ENCODE data around the gene PELI1. TPM values are rescaled to one million over a fixed set of nuclear protein-coding genes. Genes with fewer than 3 reads are reported as not detected.

The PELI1 gene, protein sequence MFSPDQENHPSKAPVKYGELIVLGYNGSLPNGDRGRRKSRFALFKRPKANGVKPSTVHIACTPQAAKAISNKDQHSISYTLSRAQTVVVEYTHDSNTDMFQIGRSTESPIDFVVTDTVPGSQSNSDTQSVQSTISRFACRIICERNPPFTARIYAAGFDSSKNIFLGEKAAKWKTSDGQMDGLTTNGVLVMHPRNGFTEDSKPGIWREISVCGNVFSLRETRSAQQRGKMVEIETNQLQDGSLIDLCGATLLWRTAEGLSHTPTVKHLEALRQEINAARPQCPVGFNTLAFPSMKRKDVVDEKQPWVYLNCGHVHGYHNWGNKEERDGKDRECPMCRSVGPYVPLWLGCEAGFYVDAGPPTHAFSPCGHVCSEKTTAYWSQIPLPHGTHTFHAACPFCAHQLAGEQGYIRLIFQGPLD
- total RNA-seq, result 68.4 and 72.4 TPM in 2 replicates
- long read RNA-seq, transcript PELI1-204 (3 exons, 602 nt), result minor isoform, 10 of 159 reads
- long read RNA-seq, transcript PELI1-201 (7 exons, 3,750 nt), result major isoform, 109 of 159 reads
- long read RNA-seq, partial matches to known transcripts, result 27 of 159 reads
- long read RNA-seq, other reads (novel, unspliced or antisense), result 13 of 159 reads

DNA sequence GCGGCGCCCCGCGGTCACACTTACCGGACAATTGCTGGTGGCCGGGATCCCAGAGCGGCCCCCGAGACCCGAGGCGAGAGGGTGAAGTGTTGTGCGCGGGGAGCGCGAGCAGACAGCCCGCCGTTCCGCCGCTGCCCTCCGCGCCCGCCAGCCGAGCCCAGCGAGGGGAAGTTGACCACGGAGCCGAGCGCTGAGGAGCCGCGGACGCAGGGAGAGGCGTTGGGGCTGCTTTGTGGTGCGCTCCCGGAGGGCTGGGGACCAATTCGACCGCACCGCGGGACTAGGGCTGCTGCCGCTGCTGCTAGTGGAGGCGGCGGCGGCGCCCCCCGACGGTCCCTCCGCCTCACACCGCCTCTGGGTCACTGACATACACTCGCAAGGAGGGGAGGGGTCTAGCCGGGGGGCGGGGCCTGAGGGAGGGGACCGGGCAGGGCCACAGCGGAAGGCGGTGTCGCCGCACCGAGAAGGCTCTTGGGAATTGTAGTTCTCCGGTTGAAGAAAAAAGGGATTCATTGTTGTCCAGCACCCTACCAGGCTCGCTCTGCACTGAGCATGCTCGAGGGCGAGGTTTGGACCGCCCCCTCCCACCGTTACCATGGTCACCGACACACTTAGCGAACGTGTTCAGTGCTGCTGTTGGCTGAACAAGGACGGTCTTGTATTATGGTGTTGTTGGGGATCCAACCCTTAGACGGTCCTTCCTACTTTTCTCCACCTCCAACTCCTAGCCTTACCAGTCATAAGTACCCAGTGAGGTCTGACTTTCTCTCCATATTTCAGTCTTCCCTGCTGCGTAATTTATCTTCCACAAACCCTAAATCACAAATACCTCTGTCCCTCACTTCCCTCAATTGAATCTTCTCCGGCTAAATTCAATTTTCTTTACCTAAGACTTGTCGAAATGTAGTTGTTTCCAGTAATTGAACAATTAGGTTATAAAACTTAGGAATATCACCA lies at the start of gene PELI1:
Gene PELI1 (minus strand): TSS at position 364 of the 957 bp plus-strand sequence. CDS start 36,110 bp downstream, outside the sequence.
- Mint-ChIP-seq H3K36me3 (ENCODE audit: insufficient read depth) (no peaks in the 10 kb centered on the region), H3K27ac (peak within 1 kb of the TSS; percentile 95), H3K4me1 (ENCODE audit: low read depth) (peaks cover 26% of the 10 kb centered on the region), H3K27me3 (no peaks in the 10 kb centered on the region), H3K4me3 (ENCODE audit: low read depth) (peak within 1 kb of the TSS; percentile 89), H3K9me3 (ENCODE audit: low read depth) (no peaks in the 10 kb centered on the region)
- TF ChIP-seq, protein P1, sequence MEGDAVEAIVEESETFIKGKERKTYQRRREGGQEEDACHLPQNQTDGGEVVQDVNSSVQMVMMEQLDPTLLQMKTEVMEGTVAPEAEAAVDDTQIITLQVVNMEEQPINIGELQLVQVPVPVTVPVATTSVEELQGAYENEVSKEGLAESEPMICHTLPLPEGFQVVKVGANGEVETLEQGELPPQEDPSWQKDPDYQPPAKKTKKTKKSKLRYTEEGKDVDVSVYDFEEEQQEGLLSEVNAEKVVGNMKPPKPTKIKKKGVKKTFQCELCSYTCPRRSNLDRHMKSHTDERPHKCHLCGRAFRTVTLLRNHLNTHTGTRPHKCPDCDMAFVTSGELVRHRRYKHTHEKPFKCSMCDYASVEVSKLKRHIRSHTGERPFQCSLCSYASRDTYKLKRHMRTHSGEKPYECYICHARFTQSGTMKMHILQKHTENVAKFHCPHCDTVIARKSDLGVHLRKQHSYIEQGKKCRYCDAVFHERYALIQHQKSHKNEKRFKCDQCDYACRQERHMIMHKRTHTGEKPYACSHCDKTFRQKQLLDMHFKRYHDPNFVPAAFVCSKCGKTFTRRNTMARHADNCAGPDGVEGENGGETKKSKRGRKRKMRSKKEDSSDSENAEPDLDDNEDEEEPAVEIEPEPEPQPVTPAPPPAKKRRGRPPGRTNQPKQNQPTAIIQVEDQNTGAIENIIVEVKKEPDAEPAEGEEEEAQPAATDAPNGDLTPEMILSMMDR (IDR thresholded peaks at IDR 0.05; ENCODE audit: unreplicated experiment), result no peak
- peak; percentile 92 for DNase-seq (ENCODE audit: low spot score, unreplicated experiment)

DNA sequence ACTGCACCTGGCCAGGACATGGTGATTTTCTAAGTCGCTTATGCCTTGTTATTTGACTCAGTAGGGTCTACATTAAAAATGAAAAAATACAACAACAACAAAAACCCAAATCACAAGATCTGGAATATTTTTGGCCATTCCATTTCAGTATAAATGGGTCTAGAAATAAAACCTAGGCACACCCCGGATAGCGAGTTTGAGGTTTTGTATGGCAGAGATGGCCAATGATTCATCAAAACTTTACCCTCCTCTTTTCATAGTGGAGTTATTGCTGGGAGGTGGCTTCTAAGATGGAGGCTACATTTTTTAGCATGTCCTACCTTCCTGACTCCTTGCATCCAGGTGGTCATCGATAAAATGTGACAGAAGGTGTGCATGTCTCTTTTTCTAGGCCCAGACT lies 49.3 kb upstream of the PELI1 start:
- H3K36me3 Mint-ChIP-seq (ENCODE audit: insufficient read depth), result no peaks in the 10 kb centered on the region
- H3K27me3 Mint-ChIP-seq, result no peaks in the 10 kb centered on the region
- H3K27ac Mint-ChIP-seq, result no peak overlapping the region
- H3K4me3 Mint-ChIP-seq (ENCODE audit: low read depth), result no peak overlapping the region
- H3K9me3 Mint-ChIP-seq (ENCODE audit: low read depth), result no peaks in the 10 kb centered on the region
- TF ChIP-seq, protein P1 (IDR thresholded peaks at IDR 0.05; ENCODE audit: unreplicated experiment), result no peak
- no peak for DNase-seq (ENCODE audit: low spot score, unreplicated experiment)
- H3K4me1 Mint-ChIP-seq (ENCODE audit: low read depth), result peaks cover 39% of the 10 kb centered on the region

GRCh38 chr2:64192664-64193105 lies 48.5 kb upstream of the PELI1 start:
- TF ChIP-seq, protein P1 (IDR thresholded peaks at IDR 0.05; ENCODE audit: unreplicated experiment), result no peak
- no peak overlapping the region for H3K27ac Mint-ChIP-seq
- H3K27me3 Mint-ChIP-seq, result no peaks in the 10 kb centered on the region
- H3K4me1 Mint-ChIP-seq (ENCODE audit: low read depth), result peaks cover 41% of the 10 kb centered on the region
- H3K9me3 Mint-ChIP-seq (ENCODE audit: low read depth), result no peaks in the 10 kb centered on the region
- no peak overlapping the region for H3K4me3 Mint-ChIP-seq (ENCODE audit: low read depth)
- no peaks in the 10 kb centered on the region for H3K36me3 Mint-ChIP-seq (ENCODE audit: insufficient read depth)
- no peak for DNase-seq (ENCODE audit: low spot score, unreplicated experiment)

DNA sequence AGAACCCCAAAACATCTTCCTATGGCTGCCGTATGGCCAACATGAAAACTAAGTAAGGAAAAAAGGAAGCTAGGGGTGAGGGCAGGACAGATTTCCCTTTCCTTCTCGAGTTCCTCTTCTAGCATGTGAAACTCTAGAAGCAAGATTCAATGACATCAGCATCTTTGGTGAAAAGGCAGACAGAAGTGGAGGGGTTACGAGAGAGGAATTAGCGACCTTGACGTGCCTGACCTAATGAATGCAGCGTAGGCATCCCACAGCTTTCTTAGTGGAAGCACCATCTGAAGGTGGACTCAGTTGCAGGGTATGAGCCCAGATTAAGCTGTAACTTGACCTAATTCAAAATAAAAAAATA lies 47.9 kb upstream of the PELI1 start:
- TF ChIP-seq, protein P1 (IDR thresholded peaks at IDR 0.05; ENCODE audit: unreplicated experiment), result no peak
- Mint-ChIP-seq H3K9me3 (ENCODE audit: low read depth) (no peaks in the 10 kb centered on the region), H3K36me3 (ENCODE audit: insufficient read depth) (no peaks in the 10 kb centered on the region), H3K27ac (no peak overlapping the region), H3K4me3 (ENCODE audit: low read depth) (no peak overlapping the region), H3K4me1 (ENCODE audit: low read depth) (peaks cover 38% of the 10 kb centered on the region), H3K27me3 (no peaks in the 10 kb centered on the region)
- no peak for DNase-seq (ENCODE audit: low spot score, unreplicated experiment)

- DNase-seq (ENCODE audit: low spot score, unreplicated experiment), result no peak
- H3K9me3 Mint-ChIP-seq (ENCODE audit: low read depth), result no peaks in the 10 kb centered on the region
- H3K27me3 Mint-ChIP-seq, result no peaks in the 10 kb centered on the region
- no peak overlapping the region for H3K4me3 Mint-ChIP-seq (ENCODE audit: low read depth)
- H3K4me1 Mint-ChIP-seq (ENCODE audit: low read depth), result peaks cover 31% of the 10 kb centered on the region
- peak overlapping the region; percentile 79 for H3K27ac Mint-ChIP-seq
- no peaks in the 10 kb centered on the region for H3K36me3 Mint-ChIP-seq (ENCODE audit: insufficient read depth)
- TF ChIP-seq, protein P1 (IDR thresholded peaks at IDR 0.05; ENCODE audit: unreplicated experiment), result no peak
Measured at GRCh38 chr2:64189586-64189985, 45.4 kb upstream of the PELI1 start.

Measured in progenitor cell of endocrine pancreas (in vitro differentiated cells).